Left lung (tissue), 10 donors: Measurements from ENCODE around the gene ZNF277. TPM values are rescaled to one million over a fixed set of nuclear protein-coding genes. Genes with fewer than 3 reads are reported as not detected.

Experiments used
- ATAC-seq: fragments of 200-7000 bp; cut with Tn5 transposase; one replicate; pipeline ENCODE4 v1.9.1; 2020; ENCODE audit warnings: moderate library complexity
- DNase-seq, 4 donors: peaks; one replicate each; pipeline ENCODE4 v3.0.0-alpha.2; 2013 to 2020
- H3K27ac ChIP-seq, 2 donors: fragments of 200-600 bp; sonication (generic) in 1 of 2; one replicate each; pipeline versions ENCODE4 v1.5.0 to v1.8.0; 2020 to 2021
- H3K27me3 ChIP-seq, 2 donors: fragments of 200-600 bp; sonication (generic) in 1 of 2; one replicate each; pipeline versions ENCODE4 v1.5.0 to v1.8.0; 2020 to 2021
- H3K36me3 ChIP-seq, 2 donors: fragments of 200-600 bp; sonication (generic) in 1 of 2; one replicate each; pipeline versions ENCODE4 v1.5.0 to v1.8.0; 2020 to 2021
- H3K4me1 ChIP-seq, 2 donors: fragments of 200-600 bp; one replicate each; pipeline ENCODE4 v1.8.0; 2021
- H3K4me3 ChIP-seq, 2 donors: fragments of 200-600 bp; sonication (generic) in 1 of 2; one replicate each; pipeline versions ENCODE4 v1.5.0 to v1.8.0; 2020 to 2021; ENCODE audit warnings: mild to moderate bottlenecking in 1 of 2
- H3K9me3 ChIP-seq, 2 donors: fragments of 200-600 bp; sonication (generic) in 1 of 2; one replicate each; pipeline versions ENCODE4 v1.5.0 to v1.8.0; 2020 to 2021
- intact Hi-C, 2 donors: fragments of 100-400 bp; cut with DNase I; formaldehyde crosslinking; loops; one replicate each; pipeline versions ENCODE4 v1.11.2 to v1.14.2; 2022
- polyA plus RNA-seq, 6 donors: library from polyadenylated mRNA; unstranded; fragments of 120-200 nt; gene quantifications; one replicate each; pipeline ENCODE4 v1.2.1, GENCODE V29; 2013; ENCODE audit not compliant: insufficient read length in 6 of 6
- total RNA-seq, 2 donors: library from RNA; stranded (reverse); fragmentation: NEBNext Ultra II Directional; extraction: Animal tissue kit (Norgen Biotek cat#: 25700); gene quantifications; one replicate each; pipeline ENCODE4 v1.2.1, GENCODE V29; 2021
- TF ChIP-seq, protein P1 (sequence below), 2 donors: fragments of 200-600 bp; sonication (generic) in 1 of 2; IDR thresholded peaks; one replicate each; pipeline versions ENCODE4 v1.5.0 to v1.8.0; 2021; ENCODE audit warnings: antibody characterized with exemption in 2 of 2
- donor health status: DM: no; HTN: yes; CAD: no.
- donor health status: DM: no; HTN: no; CAD: no.

ZNF277 gene
- total and polyA plus RNA-seq, 8 donors, result 19.8 to 41.0 (median 34.5) TPM

DNA sequence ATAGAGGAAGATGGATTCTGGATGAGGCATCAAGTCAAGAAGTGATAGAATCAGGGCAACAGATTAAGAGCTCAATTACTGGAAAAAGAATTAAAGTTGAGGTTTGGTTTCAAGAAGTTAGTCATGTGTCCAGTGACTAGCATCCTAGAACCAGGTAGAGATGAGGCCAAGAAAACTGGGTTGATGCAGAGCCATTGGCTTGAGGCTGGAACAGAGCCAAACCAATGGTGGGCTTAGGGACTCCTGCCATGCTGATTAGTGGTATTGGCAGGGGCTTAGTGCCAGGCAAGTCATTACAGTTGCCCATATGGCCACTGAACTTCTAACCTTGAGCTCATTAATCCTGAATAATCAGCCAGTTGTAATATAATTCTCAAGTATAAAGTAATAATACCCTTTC lies 18.5 kb downstream of the ZNF277 start:
- intact Hi-C loops, result no loop called here
- no peak for ATAC-seq

DNA sequence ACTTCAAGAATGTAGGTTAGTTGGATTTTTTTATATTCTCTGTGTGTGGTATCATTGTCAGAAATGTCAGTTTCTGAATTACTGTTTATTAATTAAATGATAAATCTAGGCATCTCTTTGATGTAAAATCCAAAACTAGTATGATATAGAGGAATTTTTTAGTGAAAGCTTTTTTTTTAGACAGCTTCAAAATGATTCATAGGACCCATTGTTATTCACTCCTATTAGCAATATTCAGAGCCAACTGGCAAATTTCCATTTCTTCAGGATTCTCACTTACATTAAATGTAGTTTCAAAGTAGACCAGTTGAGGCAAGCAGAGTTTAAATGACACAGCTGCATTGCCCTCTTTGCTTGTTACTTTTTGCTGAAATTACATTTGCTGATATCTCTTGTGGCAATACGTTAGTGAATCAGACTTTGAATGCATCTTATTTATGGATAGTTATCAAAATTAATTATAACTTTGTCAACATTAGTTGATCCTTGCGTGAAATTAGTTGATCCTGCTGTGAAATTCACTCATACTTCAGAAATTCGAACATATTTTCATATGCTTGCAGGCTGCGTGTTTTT lies 20.3 kb downstream of the ZNF277 start:
- Histone ChIP-seq H3K27me3 (no peaks in the 10 kb centered on the region), H3K36me3 (no peaks in the 10 kb centered on the region), H3K27ac (no peak overlapping the region), H3K9me3 (no peaks in the 10 kb centered on the region), H3K4me3 (no peak overlapping the region), H3K4me1 (no peaks in the 10 kb centered on the region)
- intact Hi-C loops, result no loop called here
- no peak for ATAC-seq
- DNase-seq, result no peak
- TF ChIP-seq, protein P1, sequence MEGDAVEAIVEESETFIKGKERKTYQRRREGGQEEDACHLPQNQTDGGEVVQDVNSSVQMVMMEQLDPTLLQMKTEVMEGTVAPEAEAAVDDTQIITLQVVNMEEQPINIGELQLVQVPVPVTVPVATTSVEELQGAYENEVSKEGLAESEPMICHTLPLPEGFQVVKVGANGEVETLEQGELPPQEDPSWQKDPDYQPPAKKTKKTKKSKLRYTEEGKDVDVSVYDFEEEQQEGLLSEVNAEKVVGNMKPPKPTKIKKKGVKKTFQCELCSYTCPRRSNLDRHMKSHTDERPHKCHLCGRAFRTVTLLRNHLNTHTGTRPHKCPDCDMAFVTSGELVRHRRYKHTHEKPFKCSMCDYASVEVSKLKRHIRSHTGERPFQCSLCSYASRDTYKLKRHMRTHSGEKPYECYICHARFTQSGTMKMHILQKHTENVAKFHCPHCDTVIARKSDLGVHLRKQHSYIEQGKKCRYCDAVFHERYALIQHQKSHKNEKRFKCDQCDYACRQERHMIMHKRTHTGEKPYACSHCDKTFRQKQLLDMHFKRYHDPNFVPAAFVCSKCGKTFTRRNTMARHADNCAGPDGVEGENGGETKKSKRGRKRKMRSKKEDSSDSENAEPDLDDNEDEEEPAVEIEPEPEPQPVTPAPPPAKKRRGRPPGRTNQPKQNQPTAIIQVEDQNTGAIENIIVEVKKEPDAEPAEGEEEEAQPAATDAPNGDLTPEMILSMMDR (IDR thresholded peaks at IDR 0.05), result no peak

More for the DNA sequence above, 18.5 kb downstream of the ZNF277 start:
- TF ChIP-seq, protein P1 (IDR thresholded peaks at IDR 0.05), result no peak
- H3K4me1 ChIP-seq, result no peaks in the 10 kb centered on the region
- no peak overlapping the region for H3K27ac ChIP-seq
- no peaks in the 10 kb centered on the region for H3K9me3 ChIP-seq
- no peaks in the 10 kb centered on the region for H3K36me3 ChIP-seq
- H3K4me3 ChIP-seq, result no peak overlapping the region
- DNase-seq, result no peak
- no peaks in the 10 kb centered on the region for H3K27me3 ChIP-seq

DNA sequence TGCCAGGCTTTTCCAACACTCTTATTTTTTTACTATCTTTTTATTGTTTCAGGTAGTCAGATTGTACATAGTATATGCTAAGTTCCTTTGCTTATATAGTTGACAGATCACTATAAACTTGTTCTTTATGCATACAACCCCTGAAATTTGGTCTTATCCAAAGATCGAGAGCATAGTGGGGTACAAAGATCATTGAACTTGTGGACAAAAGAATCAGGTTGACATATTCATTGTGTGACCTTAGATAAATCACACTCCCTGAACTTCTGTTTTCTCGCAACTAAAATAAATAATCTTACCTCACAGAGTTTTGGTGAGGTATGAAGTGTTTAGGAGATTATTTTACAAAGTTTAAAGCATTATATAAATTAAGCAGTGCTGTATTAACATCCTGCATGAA lies 22.1 kb downstream of the ZNF277 start:
- Histone ChIP-seq H3K27me3 (no peaks in the 10 kb centered on the region), H3K4me1 (no peaks in the 10 kb centered on the region), H3K27ac (no peak overlapping the region), H3K9me3 (no peaks in the 10 kb centered on the region), H3K4me3 (no peak overlapping the region), H3K36me3 (no peaks in the 10 kb centered on the region)
- TF ChIP-seq, protein P1 (IDR thresholded peaks at IDR 0.05), result no peak
- DNase-seq, result no peak
- ATAC-seq, result no peak
- intact Hi-C loops, result no loop called here

DNA sequence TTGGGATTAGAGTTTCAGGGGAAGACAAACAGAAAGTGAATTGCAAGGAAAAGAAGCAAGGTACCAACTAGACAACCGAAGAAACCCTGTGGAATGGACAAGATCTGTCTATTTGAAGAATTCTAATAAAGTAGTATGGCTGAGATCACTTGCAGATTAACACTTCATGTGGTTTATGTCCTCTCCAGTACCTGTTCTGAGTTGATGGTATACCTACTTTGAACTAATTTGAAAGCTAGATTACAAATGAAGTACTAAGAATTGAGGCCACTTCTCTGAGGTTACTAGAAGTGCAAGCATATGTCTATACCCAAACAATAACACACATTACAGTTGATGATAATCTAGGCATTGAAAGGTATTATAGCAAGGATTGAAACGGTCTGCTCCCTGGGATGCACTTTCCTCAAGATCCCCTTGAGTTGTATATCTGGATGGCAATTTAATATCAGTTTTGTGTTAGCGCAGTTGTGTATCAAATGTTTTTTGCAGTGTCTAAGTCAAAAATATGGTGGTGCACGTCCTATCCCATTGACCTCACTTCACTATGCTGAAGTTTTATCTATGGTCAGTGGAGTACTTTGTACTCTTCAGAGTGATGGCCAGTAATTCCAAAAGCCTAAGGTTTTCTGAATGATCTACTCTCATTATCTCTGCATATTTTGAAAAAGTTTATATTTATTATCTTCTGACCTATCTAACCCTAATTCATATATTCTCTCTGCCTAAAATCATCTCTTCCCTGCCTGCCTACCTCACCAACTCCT lies 25.9 kb downstream of the ZNF277 start:
- DNase-seq (no peak), ATAC-seq (no peak)
- H3K36me3 ChIP-seq, result no peaks in the 10 kb centered on the region
- no peaks in the 10 kb centered on the region for H3K27me3 ChIP-seq
- no peak overlapping the region for H3K27ac ChIP-seq
- intact Hi-C loops, result no loop called here
- no peaks in the 10 kb centered on the region for H3K9me3 ChIP-seq
- TF ChIP-seq, protein P1 (IDR thresholded peaks at IDR 0.05), result no peak
- no peak overlapping the region for H3K4me3 ChIP-seq
- H3K4me1 ChIP-seq, result no peaks in the 10 kb centered on the region

DNA sequence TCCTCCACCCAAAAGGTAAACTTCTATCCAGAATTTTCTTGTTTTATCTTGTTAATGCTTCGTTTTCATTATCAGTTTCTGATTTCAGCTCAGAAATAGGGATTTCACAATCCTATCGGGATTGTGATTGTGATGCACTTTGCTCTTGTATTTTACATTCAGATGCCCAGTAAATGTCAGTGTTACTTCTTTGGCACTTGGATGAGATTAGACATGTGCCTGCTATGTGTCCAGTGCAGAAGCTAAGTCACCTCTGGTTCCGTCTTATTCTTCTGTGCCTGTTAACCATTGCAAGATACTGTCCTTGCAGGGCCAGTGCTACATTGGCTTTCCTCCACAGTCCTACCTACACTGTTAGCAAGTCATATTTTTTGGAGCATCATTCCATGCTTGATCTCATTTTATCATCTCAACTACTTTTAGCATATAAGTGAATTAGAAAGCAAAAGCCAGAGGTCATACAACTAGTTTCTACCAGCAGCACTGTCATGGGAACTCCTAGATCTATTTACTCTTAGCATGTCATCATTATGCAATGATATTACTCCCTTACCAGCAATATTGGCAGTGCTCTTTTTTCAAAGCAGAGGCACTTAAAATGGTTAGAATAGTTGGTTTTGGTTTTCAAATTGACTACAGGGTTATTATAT lies 26.7 kb downstream of the ZNF277 start:
- intact Hi-C loops, result no loop called here
- ATAC-seq, result no peak

More for the DNA sequence above, 26.7 kb downstream of the ZNF277 start:
- Histone ChIP-seq H3K4me3 (no peak overlapping the region), H3K9me3 (no peaks in the 10 kb centered on the region), H3K27me3 (no peaks in the 10 kb centered on the region), H3K36me3 (no peaks in the 10 kb centered on the region), H3K4me1 (no peaks in the 10 kb centered on the region), H3K27ac (no peak overlapping the region)
- DNase-seq, result no peak
- TF ChIP-seq, protein P1 (IDR thresholded peaks at IDR 0.05), result no peak
